Choroid plexus epithelial cell (primary cell): Measurements from ENCODE around the gene TNFAIP3.

ENCODE experiments used
- DNase-seq: peaks from one replicate; pipeline ENCODE4 v3.0.0-alpha.2; 2010; ENCODE audit warnings: low read depth
- H3K4me3 ChIP-seq: 2 replicates; pipeline ENCODE4 v1.5.1; 2011; ENCODE audit warnings: low read depth, mild to moderate bottlenecking, control low read depth, low read length, moderate library complexity
- TF ChIP-seq, protein P1 (sequence below): conservative IDR thresholded peaks from 2 replicates; pipeline ENCODE4 v1.5.1; 2011; ENCODE audit warnings: low read depth, mild to moderate bottlenecking, control low read depth, inconsistent platforms, low read length, moderate library complexity

The TNFAIP3 gene

GRCh38 chr6:137875058-137875520 is 8.0 kb downstream of the TNFAIP3 start:
- TF ChIP-seq, protein P1, sequence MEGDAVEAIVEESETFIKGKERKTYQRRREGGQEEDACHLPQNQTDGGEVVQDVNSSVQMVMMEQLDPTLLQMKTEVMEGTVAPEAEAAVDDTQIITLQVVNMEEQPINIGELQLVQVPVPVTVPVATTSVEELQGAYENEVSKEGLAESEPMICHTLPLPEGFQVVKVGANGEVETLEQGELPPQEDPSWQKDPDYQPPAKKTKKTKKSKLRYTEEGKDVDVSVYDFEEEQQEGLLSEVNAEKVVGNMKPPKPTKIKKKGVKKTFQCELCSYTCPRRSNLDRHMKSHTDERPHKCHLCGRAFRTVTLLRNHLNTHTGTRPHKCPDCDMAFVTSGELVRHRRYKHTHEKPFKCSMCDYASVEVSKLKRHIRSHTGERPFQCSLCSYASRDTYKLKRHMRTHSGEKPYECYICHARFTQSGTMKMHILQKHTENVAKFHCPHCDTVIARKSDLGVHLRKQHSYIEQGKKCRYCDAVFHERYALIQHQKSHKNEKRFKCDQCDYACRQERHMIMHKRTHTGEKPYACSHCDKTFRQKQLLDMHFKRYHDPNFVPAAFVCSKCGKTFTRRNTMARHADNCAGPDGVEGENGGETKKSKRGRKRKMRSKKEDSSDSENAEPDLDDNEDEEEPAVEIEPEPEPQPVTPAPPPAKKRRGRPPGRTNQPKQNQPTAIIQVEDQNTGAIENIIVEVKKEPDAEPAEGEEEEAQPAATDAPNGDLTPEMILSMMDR, result no peak
- H3K4me3 ChIP-seq, result no peak overlapping the region
- no peak for DNase-seq

- no peak for DNase-seq
- H3K4me3 ChIP-seq, result no peak overlapping the region
- TF ChIP-seq, protein P1, result no peak
Measured at GRCh38 chr6:137875606-137876005, 8.5 kb downstream of the TNFAIP3 start.

DNA sequence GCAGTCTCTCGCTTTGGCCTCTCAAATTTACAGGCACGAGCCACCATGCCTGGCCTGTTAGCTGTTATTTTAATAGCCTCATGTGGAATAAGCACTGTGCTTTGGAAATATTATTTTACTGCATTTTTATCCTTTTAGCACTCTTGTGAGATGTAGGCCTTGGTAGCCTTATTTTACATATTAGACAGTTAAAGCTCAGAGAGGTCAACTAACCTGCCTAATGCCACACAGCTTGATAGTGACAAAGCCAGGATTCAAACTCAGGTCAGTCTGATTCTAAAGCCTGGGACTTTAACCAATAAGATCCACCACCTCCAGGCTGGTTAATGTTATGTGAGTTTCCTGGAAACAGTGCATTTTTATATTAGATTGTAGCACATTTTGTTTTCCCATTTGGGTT is 9.5 kb downstream of the TNFAIP3 start:
- TF ChIP-seq, protein P1, result no peak
- no peak for DNase-seq
- no peak overlapping the region for H3K4me3 ChIP-seq

DNA sequence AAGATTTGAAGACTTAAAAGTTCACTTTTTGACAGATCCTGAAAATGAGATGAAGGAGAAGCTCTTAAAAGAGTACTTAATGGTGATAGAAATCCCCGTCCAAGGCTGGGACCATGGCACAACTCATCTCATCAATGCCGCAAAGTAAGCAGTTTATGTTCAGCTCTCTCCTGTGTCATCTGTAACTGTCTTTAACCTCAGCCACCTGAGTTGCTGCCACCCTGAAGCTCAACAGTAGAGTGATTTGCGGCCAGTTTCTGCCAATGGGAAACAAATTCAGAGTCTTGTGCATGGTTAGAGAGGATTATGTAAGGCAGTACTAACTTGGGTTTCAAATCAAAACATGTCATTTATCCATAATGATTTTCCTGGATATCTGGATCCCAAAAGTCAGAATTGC is 10.1 kb downstream of the TNFAIP3 start:
- no peak for DNase-seq
- TF ChIP-seq, protein P1, result no peak
- H3K4me3 ChIP-seq, result no peak overlapping the region

- H3K4me3 ChIP-seq, result no peak overlapping the region
- TF ChIP-seq, protein P1, result no peak
- DNase-seq, result no peak
Measured at GRCh38 chr6:137877606-137878005, 10.5 kb downstream of the TNFAIP3 start.

DNA sequence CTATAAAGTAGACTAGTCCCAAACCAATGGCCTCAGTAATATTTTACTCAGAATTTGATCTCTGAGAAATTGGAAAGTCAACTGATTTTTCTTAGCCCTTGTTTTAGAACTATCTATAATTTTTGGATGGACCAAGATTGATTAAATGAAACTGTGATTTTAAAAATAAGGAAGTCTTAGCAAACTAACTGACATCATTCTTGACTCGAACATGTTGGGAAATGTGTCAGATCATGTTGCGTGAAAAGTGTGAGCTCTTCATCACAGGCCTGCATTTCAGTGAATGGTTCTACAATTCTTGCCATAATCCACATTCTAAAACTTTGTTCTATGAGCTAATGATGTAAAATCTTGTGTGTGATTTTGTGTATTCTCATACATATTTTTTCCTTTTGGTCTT is 11.0 kb downstream of the TNFAIP3 start:
- DNase-seq, result no peak
- no peak overlapping the region for H3K4me3 ChIP-seq

More for the DNA sequence above, 11.0 kb downstream of the TNFAIP3 start:
- TF ChIP-seq, protein P1, result no peak
